ENCODE data around the gene CXCR4.

The CXCR4 gene

DNA sequence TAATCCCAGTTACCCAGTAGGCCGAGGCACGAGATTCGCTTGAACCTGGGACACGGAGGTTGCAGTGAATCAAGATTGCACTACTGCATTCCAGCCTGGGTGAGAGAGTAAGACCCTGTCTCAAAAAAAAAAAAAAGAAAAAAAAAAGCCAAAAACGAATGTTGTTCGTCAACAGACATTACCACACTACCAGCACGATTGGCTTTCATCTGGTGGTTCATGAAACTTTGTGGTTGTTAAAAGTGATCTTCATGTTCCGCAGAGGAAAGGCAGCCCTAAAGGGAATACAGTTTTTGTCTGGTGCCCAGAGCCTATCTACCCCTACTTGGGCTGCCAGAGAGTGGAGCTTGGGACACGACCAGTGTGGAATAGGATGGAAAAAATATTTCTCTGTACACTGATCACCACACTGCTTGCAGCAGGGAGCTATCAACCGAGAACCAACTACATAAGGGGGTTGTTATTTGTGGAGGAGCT, 13.6 kb upstream of the CXCR4 start:
- DNase-seq: no peak

DNA sequence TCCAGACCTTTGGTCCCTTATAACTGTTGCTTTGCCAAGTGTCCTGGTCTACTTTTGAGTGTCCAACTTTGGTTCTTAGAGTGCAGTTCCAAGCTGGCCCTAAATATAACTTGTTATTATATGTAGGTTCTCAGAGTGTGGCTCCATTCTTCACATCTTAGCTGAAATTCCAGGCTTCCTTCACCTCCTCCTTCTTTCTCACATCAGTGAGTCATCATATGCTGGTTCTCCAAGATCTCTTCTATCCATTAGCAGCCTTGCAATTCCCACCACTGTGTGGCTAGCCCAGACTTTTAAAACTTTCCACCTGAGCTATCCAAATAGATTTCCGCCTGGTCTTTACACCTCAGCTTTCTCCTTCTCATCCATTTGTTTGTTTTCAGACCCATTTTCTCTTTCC, 12.6 kb upstream of the CXCR4 start:
- DNase-seq: no peak

- DNase-seq: no peak
These were observed 12.1 kb upstream of the CXCR4 start for GRCh38 chr2:136130045-136130444.

DNA sequence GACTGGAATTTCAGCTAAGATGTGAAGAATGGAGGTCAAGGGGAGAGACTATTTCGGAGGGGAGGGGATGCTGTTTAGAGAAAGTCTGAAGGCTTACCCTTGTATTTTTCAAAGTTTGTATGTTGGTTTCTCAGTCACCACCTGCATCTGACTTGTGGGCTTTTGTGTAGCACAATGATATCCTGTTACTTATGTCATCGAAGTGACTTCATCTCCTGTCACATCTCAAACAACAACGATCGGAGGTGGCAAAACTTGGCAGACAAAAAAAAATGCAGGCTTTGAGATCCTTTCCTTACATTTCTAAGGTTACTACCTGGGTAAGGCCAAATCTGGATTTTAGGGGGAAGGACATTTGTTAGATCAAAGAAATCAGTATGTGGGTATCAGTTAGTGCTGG, 11.7 kb upstream of the CXCR4 start:
- no peak for DNase-seq

- DNase-seq: no peak
These were observed 11.0 kb upstream of the CXCR4 start for GRCh38 chr2:136128905-136129304.

GRCh38 chr2:136128366-136128765, 10.4 kb upstream of the CXCR4 start:
- DNase-seq: no peak

DNA sequence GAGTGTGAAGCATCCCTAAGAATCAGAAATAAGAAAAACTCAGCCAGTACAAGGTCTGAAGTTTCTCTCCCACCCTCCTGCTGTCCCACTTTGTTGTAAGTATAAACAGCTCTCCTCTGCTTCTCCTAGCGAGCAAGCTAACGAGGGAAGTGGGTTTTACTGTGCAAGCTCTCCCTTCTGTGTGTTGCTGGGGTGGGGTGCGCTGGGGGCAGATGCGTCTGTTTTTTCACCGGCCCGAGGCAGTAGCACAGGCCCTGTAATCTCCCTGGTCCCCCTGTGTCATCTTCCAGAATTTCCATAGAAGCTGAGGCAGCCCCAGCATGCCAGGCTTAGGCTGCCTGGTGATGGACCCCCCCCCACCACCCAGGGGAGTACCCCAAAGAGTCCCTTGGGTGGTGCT, 9.4 kb upstream of the CXCR4 start:
- DNase-seq: no peak

DNA sequence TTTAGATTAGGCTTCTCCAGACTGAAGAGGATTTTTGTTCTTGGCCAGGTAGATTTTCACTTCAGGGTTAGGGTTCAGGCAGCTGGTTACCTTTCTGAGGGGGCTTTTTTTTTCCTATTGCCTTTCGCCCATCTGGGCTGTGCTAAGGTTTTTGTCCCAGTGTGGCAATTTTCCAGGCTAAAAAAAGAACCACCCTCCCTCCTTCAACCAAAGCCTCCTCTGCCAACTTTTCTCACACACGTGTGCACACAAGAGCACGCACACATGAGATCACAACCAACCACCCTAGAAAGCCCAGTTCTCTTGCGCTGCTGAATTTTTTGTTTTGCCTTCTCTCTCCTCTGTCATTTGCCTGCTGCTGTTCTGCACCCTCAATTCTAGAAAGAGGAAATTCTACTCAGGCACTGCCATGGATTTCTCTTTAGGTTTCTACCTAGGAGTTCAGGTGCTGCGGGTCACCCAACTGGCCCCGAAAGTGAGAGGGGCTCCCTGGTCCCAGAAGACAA, 8.5 kb upstream of the CXCR4 start:
- no peak for DNase-seq

- no peak for DNase-seq
These were observed 8.1 kb upstream of the CXCR4 start for GRCh38 chr2:136126021-136126420.

DNA sequence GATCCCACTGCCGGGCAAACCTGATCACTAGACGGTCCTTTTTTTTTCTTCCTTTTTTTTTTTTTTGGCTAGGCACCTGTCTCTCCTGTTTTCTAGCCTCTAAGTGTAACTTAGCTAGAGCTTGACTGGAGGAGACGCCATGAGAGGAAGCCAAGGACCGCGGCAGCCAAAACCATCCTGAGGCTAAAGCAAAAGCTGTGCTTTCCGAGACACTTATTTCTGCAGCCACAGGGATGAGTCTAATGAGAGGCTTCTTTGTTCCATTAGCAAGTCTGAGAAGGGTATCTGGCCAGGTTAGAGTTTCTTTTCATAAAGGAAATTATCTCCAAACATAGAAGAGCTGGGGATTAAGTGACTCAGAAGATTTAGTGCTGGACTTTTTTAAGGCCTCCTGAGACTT, 7.3 kb upstream of the CXCR4 start:
- DNase-seq: no peak

GRCh38 chr2:136124805-136125204, 6.9 kb upstream of the CXCR4 start:
- DNase-seq: no peak

DNA sequence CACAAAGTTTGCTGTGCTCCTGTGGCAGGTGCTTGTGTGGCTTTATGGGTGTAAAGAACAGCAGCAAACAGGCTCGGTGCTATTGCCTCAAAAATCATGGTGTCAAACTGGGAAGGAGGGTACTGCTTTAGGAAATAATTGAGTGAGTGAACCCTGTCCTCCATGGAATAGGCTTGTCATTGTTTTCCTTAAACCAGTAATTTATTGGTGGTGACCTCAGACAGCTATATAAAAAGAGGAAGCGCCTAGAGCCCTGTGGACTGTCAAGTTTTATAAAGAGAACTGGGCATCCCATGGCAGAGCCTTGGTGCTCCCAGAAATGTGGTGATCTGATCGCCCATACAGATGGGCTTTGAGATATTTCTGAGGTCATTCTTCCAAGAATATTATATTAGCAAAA, 4.7 kb upstream of the CXCR4 start:
- no peak for DNase-seq

- DNase-seq: no peak
These were observed 3.4 kb upstream of the CXCR4 start for GRCh38 chr2:136121204-136121910.

DNA sequence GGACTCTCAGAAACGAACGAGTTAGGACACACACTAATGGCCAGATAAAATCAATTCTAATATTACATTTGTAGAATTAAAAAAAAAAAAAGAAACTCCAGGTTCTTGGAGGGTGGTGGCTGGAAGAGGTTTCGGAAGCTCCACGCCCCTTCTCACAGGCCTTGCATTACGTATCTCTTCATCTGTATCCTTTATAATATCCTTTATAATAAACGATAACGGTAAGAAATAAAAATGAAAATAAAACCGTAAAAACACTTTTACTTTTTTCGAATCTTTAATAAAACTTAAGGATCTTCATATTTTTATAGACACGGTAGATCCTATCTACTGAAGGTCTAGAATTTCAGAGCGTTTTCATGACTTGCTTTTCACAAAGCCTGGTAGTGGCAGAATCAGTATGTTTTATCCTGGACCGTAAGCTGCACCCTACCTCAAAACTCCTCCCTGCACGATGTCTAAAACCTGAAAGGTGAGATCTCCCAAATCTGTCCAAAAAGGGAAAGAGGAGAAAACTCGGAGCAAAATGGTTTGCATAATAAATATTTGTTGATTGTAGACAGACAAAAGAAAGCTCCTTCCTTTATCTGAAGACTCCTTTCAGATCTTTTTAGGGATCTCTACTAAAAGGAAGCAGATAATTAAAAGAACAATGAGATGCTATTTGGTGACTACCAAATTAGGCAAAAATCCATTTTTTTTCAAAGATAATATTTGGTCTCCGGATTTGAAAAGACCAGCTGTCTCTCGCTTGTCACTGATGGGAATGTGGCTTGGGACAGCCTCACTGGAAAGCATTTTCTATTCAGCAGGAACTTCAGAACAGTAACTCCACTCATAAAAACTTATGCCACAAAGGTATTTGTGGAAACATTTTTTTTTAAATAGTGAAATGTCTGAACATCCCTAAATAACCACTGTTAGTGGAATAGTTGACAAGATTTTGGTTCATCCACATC, 2.0 kb upstream of the CXCR4 start:
- DNase-seq: no peak

- DNase-seq: peak; percentile 78
These were observed 1.1 kb upstream of the CXCR4 start for GRCh38 chr2:136118819-136119716.

- peak; percentile 35 for DNase-seq
These were observed 533 bp downstream of the CXCR4 start for GRCh38 chr2:136117391-136117841.

- DNase-seq: no peak
These were observed 1.0 kb downstream of the CXCR4 start for GRCh38 chr2:136116813-136117390.

DNA sequence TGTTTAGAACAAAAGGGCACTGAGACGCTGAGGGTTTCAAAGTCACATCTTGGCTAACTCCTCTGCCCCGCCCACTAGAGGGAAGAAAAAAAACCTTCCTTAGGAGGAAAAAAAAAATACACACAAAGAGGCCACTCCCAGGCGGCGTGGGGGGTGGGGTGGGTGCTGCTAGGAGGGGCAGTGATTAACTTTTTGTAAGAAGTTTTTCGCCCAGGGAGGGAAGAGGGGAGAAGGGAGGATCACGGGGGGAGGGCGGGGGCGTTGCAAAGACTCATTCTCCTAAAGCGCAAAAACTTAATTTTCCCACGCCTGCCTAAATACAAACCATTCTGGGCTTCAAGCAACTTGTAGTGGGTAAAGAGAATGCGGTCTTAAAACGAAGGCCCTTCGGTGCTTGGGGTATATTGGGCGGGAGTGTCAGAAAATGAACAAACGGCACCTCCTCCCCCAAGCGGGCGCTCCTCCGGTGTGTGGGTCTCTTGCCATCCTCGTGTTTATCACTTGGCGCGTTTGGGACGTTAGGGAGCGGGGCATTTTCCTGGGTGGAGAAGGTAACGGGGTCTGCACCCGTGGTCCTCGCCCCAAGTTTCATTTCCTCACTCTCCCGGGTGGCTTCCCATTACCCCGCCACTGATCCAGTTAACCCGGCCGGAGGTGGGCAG, 1.7 kb downstream of the CXCR4 start:
- no peak for DNase-seq

GRCh38 chr2:136115183-136115761, 2.7 kb downstream of the CXCR4 start:
- no peak for DNase-seq

GRCh38 chr2:136114382-136114781, 3.6 kb downstream of the CXCR4 start:
- DNase-seq: no peak

GRCh38 chr2:136113209-136113971, 4.6 kb downstream of the CXCR4 start:
- DNase-seq: no peak
